ENCODE results near the gene ZNF512B.
"Not testable (repeated sequence)": the region's sequence is repeated elsewhere in the genome, so short reads cannot be mapped to it uniquely, and the experiment has no call there.

ZNF512B gene

DNA sequence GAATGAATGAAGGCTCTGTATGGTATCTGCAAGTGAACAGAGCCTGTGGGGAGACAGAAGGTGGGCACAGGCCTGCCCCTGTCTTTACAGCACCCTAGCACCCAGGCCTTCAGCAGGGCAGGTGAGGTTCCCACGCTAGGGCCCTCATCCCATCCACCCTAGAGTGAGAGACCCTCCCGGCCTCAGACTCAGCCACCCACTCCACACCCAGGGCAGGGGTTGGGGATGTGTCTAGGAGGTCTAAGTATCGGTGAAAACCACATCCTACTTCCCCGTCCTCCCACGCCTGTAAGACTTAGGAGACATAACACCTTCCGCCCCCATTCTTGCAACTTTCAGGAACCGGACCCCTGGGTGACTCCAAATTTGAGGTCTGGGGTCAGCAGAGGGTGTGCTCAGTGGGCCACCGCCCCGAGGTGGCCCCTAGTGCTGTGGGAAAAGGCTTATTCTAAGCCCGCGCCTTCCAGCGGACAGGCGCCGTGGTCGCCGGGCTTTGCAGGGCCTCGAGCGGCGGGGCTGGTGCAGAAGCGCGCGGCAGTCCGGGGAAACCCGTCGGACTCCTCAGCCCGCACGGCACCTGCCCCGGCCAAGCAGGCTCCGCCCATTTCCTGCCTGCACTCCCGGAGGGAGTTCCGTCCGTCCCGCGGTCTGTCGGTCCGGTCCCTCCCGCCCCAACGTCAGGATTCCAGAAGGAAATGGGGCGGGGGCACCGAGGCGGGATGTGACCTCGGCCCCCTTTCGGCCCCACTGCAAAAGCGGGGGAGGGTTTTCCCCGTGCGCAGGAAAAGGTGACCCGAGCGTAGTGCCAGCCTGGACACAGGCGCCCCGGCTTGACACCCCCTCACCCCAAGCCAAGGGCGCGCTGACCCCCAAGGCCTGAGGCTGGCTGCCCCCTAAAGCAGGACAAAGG lies 8.8 kb upstream of the ZNF512B start:
- peak in 1 of 4 experiments; percentile 70 for DNase-seq (ENCODE audit: low read depth in 4 of 4, low spot score in 1 of 4)

DNA sequence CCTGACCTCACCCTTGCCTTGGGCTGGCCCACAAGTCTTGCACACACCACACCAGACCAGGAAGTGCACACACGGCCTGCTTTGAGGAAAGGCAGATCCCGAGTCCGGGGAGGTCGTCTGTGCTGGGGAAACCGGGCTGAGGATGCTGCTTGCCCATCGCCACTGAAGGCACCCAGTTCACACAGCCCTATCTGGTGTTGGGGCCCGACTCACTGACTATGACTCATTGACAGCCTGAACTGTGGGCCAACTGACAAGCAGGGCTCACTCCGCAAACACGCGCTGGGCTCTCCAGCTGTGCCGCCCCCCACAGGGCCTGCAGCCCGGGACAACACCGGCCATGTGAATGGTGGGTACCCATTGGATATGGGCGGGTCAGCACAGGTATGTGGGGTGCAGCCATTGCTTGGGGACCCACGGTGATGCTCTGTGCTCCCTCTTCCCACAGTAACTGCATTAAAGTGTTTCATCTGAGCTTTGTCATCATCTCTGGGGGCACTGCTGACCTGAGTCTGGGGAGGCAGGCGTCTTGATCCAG lies 8.1 kb upstream of the ZNF512B start:
- peak in 1 of 4 experiments; percentile 52 for DNase-seq (ENCODE audit: low read depth in 4 of 4, low spot score in 1 of 4)

DNA sequence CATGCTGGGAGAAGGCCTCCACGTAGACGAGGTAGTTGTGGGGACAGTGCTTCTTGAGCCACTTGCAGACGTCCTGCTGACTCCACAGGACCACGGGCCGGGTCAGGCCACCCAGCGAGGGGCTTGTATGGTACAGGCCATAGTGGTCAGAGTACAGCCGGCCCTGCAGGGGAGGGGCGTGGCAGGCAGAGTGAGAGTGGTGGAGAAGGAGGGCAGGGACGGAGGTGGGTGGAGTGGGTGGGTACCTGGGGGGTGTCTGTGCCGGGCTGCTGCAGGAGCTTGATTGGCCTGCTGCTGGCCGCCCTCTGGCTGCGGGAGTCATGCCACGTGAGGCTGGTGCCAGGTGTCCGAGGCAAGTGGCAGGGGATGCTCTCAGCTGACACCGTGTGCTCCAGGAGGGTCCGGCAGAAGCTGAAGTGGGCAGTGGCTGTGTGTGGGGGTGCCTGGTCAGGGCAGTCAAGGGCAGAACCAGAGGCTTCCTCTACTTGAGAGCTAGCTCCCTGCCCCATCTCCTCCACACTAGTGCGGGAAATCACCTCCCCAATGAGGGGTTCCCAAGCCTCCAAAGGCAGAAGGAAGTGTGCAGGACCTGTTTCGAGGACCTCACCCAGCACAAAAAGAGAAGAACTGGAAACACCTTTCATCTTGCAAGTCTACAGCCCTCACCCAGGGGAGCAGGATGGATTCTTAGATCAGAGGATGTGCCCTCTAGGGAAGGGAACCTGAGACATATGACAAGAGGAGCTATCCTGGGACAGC lies 7.4 kb upstream of the ZNF512B start:
- DNase-seq (ENCODE audit: low read depth in 4 of 4, low spot score in 1 of 4): no peak

DNA sequence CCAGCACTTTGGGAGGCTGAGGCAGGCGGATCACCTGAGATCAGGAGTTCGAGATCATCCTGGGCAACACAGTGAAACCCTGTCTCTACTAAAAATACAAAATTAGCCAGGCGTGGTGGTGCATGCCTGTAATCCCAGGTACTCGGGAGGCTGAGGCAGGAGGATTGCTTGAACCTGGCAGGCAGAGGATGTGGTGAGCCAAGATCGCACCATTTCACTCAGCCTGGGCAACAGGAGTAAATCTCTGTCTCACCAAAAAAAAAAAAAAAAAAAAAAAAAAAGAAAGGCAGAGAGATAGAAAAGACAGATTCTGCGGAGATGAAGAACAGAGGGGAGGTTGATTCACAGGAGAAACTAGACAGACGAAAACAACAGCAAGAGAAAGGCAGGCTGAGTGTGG lies 6.8 kb upstream of the ZNF512B start:
- DNase-seq (ENCODE audit: low read depth in 4 of 4, low spot score in 1 of 4): not testable (repeated sequence)

DNA sequence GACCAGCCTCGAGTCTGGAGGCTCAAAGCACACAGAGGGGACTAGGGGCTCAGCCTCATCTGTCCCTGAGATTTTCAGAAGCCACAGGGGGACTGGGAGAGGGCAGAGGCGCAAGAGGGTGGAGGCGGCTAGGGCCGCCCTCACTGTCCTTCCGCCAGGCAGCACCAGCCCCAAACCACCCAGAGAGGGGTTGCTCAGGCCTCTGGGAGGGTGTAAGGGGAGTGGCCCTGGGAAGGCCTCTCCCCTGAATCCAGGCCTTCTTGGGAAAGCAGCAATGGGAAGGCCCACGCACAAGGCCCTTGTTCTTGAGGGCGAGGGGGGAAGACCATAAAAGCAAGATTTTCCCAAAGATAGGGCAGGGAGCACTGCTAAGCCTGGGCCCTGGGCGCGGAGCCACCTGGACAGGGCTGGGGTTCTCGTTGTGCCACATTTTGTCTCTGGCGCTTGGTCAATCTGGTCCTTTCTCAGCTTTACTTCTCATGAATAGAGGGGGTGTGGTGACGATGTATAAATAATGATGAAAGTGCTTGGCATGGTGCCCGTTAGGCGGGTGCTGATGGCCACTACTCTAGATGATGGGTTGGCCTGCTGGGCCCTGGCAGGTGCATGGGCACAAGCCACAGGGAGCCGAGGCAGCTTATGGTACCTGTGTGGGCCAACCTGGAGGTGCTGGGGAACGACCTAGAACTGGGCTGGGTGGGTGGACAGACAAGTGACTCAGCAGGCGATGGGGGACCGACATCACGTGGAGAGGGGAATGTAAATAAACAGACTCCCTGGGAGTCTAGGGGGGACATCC lies 4.9 kb upstream of the ZNF512B start:
- no peak for DNase-seq (ENCODE audit: low read depth in 4 of 4, low spot score in 1 of 4)

DNA sequence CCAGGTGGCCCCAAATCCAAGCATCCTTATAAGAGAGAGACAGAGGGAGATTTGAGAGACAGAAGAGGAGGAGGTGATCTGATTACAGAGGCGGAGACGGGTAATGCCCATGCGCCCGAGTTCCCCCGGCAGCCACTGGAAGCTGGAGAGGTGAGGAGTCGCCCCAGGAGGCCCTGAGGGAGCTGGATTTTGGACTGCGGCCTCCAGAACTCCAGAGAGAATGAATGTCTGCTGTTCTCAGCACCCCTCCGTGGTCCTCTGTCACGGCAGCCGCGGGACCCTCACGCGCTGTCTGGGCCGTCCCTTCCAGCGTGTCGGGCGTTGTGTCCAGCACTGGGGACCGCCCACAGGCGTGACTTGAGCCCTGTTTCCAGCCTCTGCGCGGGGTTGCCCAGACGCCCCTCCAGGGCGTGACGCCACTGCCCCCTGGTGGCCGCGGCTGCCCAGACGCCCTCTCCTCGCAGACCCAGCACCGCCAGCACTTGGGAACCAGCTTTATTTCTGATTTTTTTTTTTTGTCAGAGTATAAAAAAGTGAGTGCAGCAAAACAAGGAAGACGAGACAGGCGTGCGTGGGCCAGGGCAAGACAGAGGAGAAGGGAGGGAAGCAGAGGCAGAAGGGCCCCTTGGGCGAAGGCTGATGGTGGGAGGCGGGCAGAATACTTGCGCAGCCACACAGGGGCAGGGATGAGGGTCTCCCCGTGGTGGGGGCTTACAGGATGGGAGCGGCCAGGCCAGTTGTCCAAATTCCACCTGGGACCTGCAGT lies 4.1 kb upstream of the ZNF512B start:
- peak in 3 of 4 experiments; percentile 63 to 75 (median 66) for DNase-seq (ENCODE audit: low read depth in 4 of 4, low spot score in 1 of 4)

DNA sequence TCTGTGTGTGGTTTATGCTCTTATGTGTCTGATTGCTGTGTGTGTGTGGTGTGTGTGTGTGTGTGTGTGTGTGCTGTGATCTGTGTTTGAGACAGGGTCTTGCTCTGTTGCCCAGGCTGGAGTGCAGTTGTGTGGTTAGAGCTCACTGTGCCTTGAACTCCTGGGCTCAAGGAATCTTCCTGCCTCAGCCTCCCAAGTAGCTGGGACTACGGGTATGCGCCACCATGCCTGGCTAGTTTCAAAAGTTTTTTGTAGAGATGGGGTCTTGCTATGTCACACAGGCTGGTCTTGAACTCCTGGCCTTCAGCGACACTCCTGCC lies 3.4 kb upstream of the ZNF512B start:
- no peak for DNase-seq (ENCODE audit: low read depth in 4 of 4, low spot score in 1 of 4)

DNA sequence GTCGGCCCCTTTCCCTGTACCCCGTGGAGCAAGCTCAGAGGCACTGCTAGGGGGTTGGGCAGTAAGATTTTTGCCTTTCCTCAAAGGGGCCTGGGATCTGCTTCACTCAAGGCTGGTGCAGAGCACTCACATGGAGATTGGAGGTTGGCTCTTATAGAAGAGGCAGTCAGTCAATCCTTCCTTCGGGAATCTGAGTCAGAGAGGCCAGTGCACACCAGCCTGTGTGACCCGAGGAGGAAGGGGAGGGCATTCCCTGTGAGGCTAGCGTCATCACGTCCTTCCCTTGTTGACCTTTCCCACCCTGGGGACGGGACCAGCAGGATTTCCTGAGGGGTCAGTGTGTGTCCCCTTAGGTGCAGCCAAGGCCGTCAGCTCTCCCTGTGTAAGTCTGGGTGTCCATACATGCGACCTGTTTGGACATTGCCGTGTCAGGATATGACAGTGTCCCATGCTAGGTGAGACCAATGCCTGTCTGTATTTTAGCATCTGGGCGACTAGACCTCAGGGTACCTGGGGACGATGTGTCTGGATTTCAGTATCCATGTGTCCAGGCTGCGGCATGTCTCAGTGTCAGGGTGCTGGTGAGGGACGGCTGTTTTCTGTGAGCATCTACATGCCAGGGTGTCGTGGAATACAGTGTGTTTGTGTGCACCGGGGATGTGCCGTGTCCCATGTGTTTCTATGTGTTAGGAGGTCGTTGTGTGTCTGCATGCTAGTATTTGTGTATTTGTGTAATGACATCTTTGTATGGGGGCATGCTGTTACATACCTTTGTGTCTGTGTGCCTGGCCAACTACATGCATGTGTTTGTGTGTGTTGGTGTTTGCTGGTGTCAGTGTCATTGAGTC lies 2.8 kb upstream of the ZNF512B start:
- no peak for DNase-seq (ENCODE audit: low read depth in 4 of 4, low spot score in 1 of 4)

DNA sequence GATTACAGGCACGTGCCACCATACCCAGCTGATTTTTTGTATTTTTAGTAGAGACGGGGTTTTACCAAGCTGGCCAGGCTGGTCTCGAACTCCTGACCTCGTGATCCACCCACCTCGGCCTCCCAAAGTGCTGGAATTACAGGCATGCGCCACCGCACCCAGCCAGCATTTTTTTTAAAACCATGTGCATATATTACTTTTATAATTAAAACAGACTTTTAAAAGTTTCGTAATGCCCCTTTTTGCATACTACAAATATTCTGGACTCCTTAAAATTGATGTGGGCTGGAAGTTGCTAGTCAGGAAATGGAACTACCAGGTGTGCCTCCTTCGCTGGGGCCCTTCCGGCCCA lies 2.2 kb upstream of the ZNF512B start:
- not testable (repeated sequence) for DNase-seq (ENCODE audit: low read depth in 4 of 4, low spot score in 1 of 4)

DNA sequence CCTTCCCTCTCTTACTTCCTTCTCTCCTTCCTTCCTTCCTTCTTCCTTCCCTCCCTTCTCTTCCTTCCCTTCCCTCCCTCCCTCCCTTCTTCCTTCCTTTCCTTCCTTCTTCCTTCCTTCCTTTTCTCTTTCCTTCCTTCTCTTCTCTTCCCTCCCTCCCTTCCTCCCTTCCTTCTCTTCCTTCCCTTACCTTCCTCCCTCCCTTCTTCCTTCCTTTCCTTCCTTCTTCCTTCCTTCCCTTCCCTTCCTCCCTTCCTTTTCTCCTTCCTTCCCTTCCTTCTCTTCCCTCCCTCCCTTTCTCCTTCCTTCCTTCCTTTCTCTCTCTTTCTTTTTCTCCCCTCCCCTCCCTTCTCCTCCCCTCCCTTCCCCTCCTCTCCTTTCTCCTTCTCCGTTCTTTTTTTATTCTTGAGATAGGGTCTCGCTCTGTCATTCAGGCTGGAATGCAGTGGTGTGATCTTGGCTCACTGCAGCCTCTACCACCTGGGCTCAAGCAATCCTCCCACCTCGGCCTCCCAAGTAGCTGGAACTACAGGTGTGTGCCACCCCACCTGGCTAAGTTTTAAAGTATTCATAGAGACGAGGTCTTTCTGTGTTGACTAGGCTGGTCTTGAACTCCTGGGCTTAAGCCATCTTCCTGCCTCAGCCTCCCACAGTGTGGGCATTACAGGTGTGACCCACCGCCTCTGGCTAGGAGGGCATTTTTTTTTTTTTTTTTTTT lies 1.1 kb upstream of the ZNF512B start:
- no peak for DNase-seq (ENCODE audit: low read depth in 4 of 4, low spot score in 1 of 4)

DNA sequence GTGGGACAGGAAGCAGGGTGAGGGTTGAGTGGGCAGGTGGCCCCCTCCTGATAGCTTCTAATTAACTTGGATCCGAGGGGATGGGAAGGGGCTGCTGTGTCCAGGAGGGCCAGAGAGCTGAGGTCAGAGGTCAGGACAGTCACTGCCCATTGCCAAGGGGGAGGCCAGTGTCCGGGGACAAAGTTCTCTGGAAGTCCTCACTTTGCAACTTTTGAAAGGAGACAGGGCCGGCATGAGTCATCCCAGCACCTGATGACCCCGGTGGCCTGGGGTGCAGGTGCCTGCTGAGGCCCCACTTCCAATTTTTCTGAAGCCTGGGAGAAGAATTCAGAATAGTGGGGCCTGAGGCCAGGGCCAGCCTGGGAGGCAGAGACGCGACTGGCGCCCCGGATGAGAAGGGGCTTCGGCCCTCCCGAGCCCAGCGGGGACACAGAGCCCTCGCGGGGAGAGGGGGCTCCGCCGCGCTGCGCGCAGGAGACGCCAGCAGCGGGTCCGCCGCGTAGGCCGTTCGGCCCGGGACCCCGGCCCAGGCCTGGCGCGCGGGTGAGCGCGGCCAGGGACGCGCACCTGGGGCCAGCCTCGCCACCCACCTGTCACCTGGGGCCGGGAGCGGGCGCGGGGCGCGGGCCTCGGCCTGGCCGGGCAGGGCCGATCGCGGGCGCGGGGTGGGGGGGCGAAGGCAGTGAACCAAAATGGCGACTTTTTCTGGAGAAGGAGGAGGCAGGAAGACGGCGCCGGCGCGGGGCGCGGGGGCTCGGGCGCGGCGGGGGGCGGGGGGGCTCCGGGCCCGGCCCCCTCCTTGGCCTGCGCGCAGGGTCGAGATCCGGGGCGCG lies 586 bp downstream of the ZNF512B start:
- no peak for DNase-seq (ENCODE audit: low read depth in 4 of 4, low spot score in 1 of 4)

DNA sequence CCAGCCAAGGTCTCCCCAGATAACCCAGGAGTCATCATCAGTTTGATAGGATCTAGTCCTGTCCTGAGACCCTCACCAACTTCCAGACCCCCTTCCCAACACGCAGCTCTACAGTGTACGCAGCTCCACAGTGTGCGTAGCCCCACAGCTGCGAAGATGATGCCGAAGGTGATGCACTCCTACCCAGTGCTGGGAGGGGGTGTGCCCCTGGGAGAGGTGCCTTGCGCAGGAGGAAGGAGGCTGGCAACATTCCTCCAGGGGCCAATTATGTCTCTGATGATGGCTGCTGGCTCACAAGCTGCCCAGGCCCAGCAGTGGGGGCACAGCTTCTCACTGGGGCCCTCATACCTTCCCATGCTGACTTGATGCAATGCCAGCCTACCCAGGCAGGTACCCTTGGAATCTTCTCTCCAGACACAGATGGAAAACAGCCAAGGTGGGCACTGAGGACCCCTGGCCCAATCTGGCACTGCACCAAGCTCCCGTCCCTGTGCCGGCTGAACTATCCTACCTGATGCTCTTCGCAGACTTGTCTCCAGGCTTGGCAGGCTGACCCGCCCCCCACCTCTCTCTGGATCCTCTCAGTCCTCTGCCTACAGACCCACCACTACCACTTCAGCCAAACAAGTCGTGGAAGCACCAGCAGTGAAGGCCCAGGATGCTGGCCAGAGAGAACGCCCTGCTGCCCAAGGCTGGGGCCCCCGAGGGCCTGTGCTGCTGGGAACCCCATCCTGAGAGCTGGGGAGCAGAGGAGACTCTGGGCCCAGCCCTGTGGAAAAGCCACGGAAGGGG lies 1.4 kb downstream of the ZNF512B start:
- no peak for DNase-seq (ENCODE audit: low read depth in 4 of 4, low spot score in 1 of 4)

DNA sequence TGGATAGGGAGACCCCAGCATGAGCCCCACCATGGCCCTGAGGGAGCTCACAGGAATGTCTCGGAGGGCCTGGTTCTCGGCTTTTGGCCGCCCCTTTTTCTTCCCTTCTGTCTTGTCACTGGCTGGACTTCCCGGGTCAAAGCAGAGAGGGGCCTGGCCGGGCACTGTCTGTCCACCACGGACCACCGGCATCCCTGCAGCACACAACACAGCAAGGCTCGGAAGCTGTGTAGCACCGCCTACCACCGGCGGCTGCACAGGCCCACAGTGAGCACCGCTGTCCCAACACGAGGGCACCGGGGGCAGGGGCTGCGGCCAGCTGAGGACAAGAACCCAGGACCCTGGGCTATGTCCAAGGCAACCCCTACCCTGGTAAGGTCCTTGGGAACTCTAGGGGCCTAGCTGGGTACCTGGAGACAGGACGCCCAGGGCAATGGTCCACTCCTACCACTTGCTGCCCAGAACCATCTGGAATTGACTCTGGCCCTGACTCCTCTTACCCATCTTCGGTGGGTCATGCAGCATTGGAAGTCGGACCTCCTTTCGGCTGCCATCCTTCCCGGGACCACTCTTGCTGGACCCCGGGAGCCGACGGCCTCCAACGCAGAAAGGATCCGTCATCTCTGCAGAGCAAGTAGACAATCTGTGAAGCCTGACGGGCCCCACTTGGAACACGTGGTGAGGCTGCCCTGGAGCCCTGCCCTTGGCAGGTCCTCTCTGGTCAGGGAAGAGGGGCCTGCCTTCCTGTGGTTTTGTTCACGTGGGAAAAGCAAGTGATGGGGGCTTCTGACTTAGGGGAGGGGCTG lies 2.2 kb downstream of the ZNF512B start:
- no peak for DNase-seq (ENCODE audit: low read depth in 4 of 4, low spot score in 1 of 4)

DNA sequence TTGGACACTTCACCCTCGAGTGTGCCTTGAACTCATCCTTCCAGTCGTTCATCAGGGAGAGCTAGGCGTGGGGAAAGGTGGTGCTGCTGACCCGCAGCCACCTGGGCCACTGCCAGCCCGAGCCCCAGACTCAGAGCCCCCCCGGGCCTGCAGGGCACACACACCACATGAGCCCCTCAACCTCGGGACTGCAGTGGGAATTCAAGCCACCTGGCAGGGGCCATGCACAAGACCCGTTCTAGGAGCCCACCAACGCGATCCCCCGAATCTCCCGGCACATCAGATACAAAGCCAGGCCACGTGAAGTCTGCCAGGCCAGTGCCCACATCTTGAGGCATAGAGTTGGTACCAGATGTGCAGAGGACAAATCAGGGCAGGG lies 2.8 kb downstream of the ZNF512B start:
- no peak for DNase-seq (ENCODE audit: low read depth in 4 of 4, low spot score in 1 of 4)

DNA sequence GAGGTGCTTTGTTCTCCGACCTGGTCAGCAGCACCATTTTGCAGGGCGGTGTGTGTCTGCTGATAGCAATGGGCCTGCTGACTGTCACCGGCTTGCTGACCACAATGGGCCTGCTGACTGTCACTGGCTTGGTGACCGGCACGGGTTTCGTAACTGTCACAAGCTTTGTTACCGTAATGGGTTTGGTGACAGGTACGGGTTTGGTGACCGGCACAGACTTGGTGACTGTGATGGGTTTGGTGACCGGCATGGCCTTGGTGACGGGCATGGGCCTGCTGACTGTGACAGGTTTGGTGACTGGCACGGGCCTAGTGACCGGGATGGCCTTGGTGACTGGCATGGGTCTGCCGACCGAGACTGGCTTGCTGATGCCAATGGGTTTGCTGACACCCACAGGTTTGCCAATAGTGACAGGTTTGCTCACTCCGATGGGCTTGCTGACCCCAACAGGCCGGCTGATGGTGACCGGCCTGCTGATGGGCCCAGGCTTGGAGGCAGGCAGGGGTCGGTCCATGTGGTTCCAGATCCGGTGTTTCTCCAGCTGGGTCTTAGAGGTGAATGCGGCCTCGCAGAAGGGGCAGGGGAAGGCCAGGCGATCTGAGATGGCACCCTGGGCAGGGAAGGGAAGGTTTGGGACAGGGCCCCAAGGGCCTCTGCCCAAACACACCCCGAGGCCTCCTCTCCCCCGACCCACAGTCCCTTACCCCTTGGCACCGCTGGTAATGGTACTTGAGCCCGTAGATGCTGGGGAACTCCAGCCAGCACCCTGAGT lies 3.4 kb downstream of the ZNF512B start:
- no peak for DNase-seq (ENCODE audit: low read depth in 4 of 4, low spot score in 1 of 4)

DNA sequence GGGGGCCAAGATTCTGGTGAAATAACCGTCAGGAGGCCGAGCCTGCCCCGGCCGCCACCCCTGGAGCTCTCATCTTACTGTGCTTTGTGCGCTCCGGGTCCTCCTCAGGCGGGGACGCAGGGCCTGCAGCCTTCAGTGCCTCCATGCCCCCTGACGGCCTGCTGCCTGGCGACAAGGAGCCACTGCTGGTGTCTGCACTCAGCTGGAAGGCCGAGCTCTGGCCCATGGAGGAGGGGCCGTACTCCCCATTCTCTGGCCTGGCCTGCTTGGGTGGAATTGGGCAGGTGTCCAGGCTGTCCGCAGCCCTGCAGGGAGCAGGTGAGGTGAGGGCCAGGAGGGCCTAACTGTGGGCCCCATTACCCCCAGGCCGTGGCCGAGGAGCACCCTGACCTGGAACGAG lies 5.3 kb downstream of the ZNF512B start:
- no peak for DNase-seq (ENCODE audit: low read depth in 4 of 4, low spot score in 1 of 4)

Data from stimulated activated CD4-positive, alpha-beta T cell treated with anti-CD3 and anti-CD28 coated beads, Interleukin-1b, Interleukin-23, amount 100 ng/mL, for 24 hours (primary cell).